HFFc6 (cell line): Measurements from ENCODE around the gene LAMA5. TPM values are rescaled to one million over a fixed set of nuclear protein-coding genes. Genes with fewer than 3 reads are reported as not detected.

ENCODE experiments used
- DNase-seq: peaks from one replicate; pipeline ENCODE4 v3.0.0-alpha.2; 2018
- H3K27ac Mint-ChIP-seq: 2 replicates; pipeline ENCODE4 v1.8.0; 2020; ENCODE audit warnings: mild to moderate bottlenecking, mixed read lengths
- H3K27me3 Mint-ChIP-seq: 2 replicates; pipeline ENCODE4 v1.8.0; 2021; ENCODE audit warnings: mild to moderate bottlenecking, moderate library complexity, mixed read lengths; ENCODE audit not compliant: insufficient read depth
- H3K36me3 Mint-ChIP-seq: 2 replicates; pipeline ENCODE4 v1.8.0; 2021; ENCODE audit warnings: low read depth, mixed read lengths
- H3K4me1 Mint-ChIP-seq: 2 replicates; pipeline ENCODE4 v1.8.0; 2020; ENCODE audit warnings: low read depth, mixed read lengths
- H3K4me3 Mint-ChIP-seq: 2 replicates; pipeline ENCODE4 v1.8.0; 2020; ENCODE audit warnings: mild to moderate bottlenecking, moderate library complexity, mixed read lengths
- H3K9me3 Mint-ChIP-seq: 2 replicates; pipeline ENCODE4 v1.8.0; 2020; ENCODE audit warnings: mild to moderate bottlenecking, mixed read lengths
- CTCF ChIP-seq: fragments of 200-600 bp; sonication (generic); IDR thresholded peaks from 2 replicates; pipeline ENCODE4 v1.5.0; 2021; ENCODE audit warnings: antibody characterized with exemption, mild to moderate bottlenecking
- total RNA-seq, 6 experiments: library from RNA; stranded (reverse); fragmentation: NEBNext Ultra II Directional; extraction: Animal tissue kit (Norgen Biotek cat#: 25700); gene quantifications; 2 replicates in 1 of 6; 3 replicates in 5 of 6; pipeline ENCODE4 v1.2.3, GENCODE V29; 2021

The LAMA5 gene
- total RNA-seq, 6 experiments from 2014 or later: 1.2 to 2.4 (median 1.5) TPM

- Mint-ChIP-seq H3K4me1 (peaks cover 17% of the 10 kb centered on the region), H3K27ac (no peak overlapping the region), H3K27me3 (peaks cover 6% of the 10 kb centered on the region; the same call in 1 of the 2 replicates), H3K36me3 (no peaks in the 10 kb centered on the region), H3K4me3 (no peak overlapping the region), H3K9me3 (peaks cover 3% of the 10 kb centered on the region; the same call in 1 of the 2 replicates)
- DNase-seq: no peak
- no peak for TF ChIP-seq CTCF
Observed at GRCh38 chr20:62371588-62372041, 4.5 kb upstream of the LAMA5 start.

GRCh38 chr20:62370807-62371587 is 3.9 kb upstream of the LAMA5 start:
- Mint-ChIP-seq H3K27ac (no peak overlapping the region), H3K36me3 (no peaks in the 10 kb centered on the region), H3K4me1 (peaks cover 17% of the 10 kb centered on the region), H3K4me3 (no peak overlapping the region), H3K9me3 (peaks cover 3% of the 10 kb centered on the region; the same call in 1 of the 2 replicates), H3K27me3 (peaks cover 6% of the 10 kb centered on the region; the same call in 1 of the 2 replicates)
- TF ChIP-seq CTCF: no peak
- DNase-seq: no peak

GRCh38 chr20:62370115-62370806 is 3.1 kb upstream of the LAMA5 start:
- DNase-seq: peak; percentile 45
- no peak overlapping the region for H3K27ac Mint-ChIP-seq
- no peak overlapping the region for H3K4me3 Mint-ChIP-seq
- peaks cover 3% of the 10 kb centered on the region; the same call in 1 of the 2 replicates for H3K9me3 Mint-ChIP-seq
- H3K27me3 Mint-ChIP-seq: peaks cover 6% of the 10 kb centered on the region; the same call in 1 of the 2 replicates
- peaks cover 17% of the 10 kb centered on the region for H3K4me1 Mint-ChIP-seq
- no peak for TF ChIP-seq CTCF
- H3K36me3 Mint-ChIP-seq: no peaks in the 10 kb centered on the region

- H3K27ac Mint-ChIP-seq: no peak overlapping the region
- H3K9me3 Mint-ChIP-seq: peaks cover 3% of the 10 kb centered on the region; the same call in 1 of the 2 replicates
- peaks cover 6% of the 10 kb centered on the region for H3K27me3 Mint-ChIP-seq
- TF ChIP-seq CTCF: no peak
- H3K36me3 Mint-ChIP-seq: no peaks in the 10 kb centered on the region
- H3K4me1 Mint-ChIP-seq: peaks cover 17% of the 10 kb centered on the region
- H3K4me3 Mint-ChIP-seq: no peak overlapping the region
- no peak for DNase-seq
Observed at GRCh38 chr20:62369815-62370114, 2.7 kb upstream of the LAMA5 start.

GRCh38 chr20:62368976-62369814 is 2.1 kb upstream of the LAMA5 start:
- DNase-seq: peak; percentile 41
- peaks cover 17% of the 10 kb centered on the region for H3K4me1 Mint-ChIP-seq
- H3K27me3 Mint-ChIP-seq: peaks cover 6% of the 10 kb centered on the region
- no peaks in the 10 kb centered on the region for H3K36me3 Mint-ChIP-seq
- peak; percentile 75 for TF ChIP-seq CTCF
- H3K9me3 Mint-ChIP-seq: peaks cover 3% of the 10 kb centered on the region; the same call in 1 of the 2 replicates
- peak overlapping the region; percentile 42 for H3K4me3 Mint-ChIP-seq
- no peak overlapping the region; the same call in 1 of the 2 replicates for H3K27ac Mint-ChIP-seq
